IPS-15b (cell line): ENCODE measurements around the gene ETV3.
"Not testable (repeated sequence)": the region's sequence is repeated elsewhere in the genome, so short reads cannot be mapped to it uniquely, and the experiment has no call there.

Experiments
- H3K27me3 ChIP-seq: one replicate; pipeline ENCODE4 v1.6.1; 2013; ENCODE audit warnings: low read length; ENCODE audit not compliant: control insufficient read depth, insufficient read depth
- H3K36me3 ChIP-seq: one replicate; pipeline ENCODE4 v1.6.1; 2013; ENCODE audit warnings: low read length; ENCODE audit not compliant: control insufficient read depth, insufficient read depth
- H3K4me1 ChIP-seq: one replicate; pipeline ENCODE4 v1.6.1; 2013; ENCODE audit warnings: mild to moderate bottlenecking, low read length; ENCODE audit not compliant: control insufficient read depth, insufficient read depth
- H3K4me3 ChIP-seq: one replicate; pipeline ENCODE4 v1.5.1; 2013; ENCODE audit warnings: low read depth, low read length
- H3K9ac ChIP-seq: one replicate; pipeline ENCODE4 v1.6.1; 2013; ENCODE audit warnings: low read depth, mild to moderate bottlenecking, low read length
- H3K9me3 ChIP-seq: one replicate; pipeline ENCODE4 v1.6.1; 2013; ENCODE audit warnings: mild to moderate bottlenecking, low read length; ENCODE audit not compliant: control insufficient read depth, insufficient read depth

The ETV3 gene

DNA sequence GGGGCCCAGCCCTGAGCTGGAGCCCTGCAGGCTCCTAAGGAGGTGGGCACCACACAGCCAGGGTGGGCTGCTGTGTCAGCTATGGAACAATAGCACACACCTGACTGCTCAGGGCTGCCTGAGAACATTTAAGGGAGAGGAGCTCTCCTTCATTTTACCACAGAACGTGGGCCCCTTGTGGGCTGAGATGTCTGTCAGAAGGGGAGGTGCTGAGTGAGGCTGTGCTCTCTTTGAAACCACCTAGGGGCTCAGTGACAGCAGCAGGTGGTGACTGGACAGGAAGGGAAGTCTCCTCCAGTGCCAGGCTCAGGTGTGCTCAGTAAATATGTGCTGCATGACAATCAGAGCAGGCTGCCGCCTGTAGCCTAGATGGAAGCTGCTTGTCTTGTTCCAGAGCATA, 35.0 kb upstream of the ETV3 start:
- not testable (repeated sequence) for H3K9me3 ChIP-seq, H3K4me3 ChIP-seq, H3K27me3 ChIP-seq, H3K36me3 ChIP-seq, H3K9ac ChIP-seq, H3K4me1 ChIP-seq

DNA sequence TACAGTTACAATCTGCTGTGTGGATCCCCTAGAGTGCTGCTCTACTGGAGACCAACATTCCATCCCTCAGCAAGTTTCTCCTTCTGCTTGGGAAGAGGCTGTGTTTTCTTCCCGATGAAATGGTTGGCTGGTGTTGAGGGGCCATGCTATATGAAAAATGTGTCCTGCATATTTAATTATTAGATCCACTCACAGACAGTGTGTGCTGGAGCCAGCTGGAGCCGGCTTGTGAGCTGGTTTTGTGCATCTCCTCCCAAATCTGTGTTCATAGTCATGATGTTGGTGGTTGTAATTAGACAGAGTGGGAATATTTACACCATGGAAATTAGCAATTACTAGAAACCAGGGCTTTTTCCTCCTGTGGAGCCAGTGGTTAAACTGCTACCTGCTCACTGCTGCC, 34.4 kb upstream of the ETV3 start:
- not testable (repeated sequence) for H3K4me3 ChIP-seq, H3K9ac ChIP-seq, H3K9me3 ChIP-seq, H3K27me3 ChIP-seq, H3K36me3 ChIP-seq, H3K4me1 ChIP-seq

DNA sequence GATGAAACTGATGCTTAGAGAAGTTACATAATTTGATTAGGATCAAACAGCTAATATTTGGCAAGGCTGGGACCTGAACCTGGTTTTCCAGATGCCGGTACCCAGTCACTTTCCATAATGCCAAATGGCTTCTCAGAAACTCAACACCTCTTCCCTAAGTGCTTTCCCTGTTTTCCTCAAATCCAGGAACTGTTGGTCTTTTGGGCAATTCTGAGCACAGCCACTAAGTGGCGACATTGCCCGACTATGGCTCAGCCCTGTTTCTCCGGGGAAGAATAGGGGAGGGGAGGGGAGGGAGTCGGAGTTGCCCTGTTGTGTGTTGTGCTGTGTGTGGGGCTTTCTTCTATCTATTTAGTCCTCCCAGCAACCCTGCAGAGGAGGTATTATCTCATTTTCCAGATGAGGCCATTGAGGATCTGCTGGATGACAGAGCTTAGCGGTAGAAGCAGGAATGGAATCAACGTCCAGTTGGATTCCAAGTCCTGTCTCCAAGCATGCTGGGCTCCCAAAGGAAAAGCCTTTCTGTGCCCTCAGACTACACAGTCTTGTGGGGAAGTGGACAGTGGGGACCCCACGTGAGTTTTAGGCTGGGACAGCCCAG, 33.8 kb upstream of the ETV3 start:
- H3K9ac ChIP-seq, H3K4me1 ChIP-seq, H3K36me3 ChIP-seq, H3K27me3 ChIP-seq, H3K9me3 ChIP-seq, H3K4me3 ChIP-seq: not testable (repeated sequence)

DNA sequence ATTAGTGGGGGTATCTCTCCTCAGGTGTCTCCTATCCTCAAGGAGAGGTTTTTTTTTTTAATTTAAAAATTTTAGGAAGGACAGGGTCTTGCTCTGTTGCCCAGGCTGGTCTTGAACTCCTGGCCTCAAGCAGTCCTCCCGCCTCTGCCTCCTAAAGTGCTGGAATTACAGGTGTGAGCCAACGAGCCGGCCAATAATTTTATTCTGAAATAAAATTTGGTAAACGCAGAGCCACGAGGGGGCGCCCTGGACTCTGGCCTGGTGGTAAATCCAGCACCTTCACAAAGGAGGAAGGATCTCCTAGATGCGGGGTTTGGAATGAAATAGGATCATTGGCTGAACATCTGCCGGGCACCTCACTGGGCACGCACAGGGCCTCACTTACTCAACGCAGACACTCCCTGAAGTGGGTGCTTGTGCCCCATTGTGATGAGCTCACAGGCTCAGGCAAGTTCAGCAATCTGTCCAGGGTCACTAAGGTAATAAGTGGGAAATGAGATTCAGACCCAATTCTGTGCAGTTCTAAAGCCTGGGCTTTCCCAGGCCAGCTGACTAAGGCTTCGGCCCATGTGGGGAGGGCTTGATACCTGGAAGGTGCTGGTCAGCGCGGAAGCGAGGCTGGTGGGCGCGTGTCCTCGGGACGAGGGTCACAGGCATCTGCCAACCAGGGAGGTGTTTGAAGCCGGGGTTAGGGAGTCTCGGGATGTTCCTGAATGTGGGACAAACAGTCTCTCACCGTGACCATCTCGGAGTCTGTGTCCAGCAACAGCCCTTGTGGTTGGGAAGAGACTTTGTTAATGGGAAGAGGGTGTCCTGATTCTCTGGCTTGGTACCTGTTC, 32.7 kb upstream of the ETV3 start:
- Histone ChIP-seq H3K4me1 (no peaks in the 10 kb centered on the region), H3K9me3 (no peaks in the 10 kb centered on the region), H3K36me3 (no peaks in the 10 kb centered on the region), H3K4me3 (no peak overlapping the region), H3K9ac (peak overlapping the region; percentile 8), H3K27me3 (no peaks in the 10 kb centered on the region)

DNA sequence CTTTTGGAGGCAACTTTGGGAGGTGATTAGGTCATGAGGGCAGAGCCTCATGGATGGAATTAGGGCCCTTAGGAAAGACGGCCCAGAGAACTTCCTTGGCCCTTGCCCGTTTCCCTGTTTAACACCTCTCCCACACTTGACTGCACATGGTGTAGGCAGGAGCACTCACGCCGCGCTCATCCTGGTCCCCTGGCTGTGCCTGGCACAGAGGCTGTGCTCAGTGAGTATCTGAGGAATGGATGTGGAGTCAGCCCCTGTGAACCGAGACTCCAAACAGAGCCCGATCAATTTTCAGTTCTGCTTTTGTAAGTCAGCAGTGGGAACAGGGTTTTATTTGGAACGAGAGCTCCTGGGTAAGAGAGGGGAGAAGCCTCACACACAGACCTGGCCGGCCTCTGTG, 29.8 kb upstream of the ETV3 start:
- H3K27me3 ChIP-seq: no peaks in the 10 kb centered on the region
- no peaks in the 10 kb centered on the region for H3K4me1 ChIP-seq

DNA sequence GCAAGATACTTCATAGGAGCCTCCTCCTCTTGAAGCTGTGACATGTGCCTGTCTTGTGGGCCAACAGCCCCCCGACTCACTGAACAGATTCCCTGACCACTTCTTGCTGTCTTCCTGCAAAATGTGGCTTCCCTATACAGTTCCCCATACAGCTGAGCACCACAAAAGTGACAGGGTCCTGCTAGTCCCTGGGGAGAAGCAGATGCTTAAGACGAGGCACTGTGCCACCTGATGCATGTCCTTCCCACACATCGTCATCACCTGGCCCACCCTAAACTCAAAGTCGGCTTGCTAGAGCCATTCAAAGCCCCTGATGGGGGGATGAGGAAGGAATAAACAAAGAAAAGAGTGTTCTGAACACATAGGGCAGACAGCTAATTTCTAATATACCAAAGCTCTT, 29.2 kb upstream of the ETV3 start:
- H3K9ac ChIP-seq: no peak overlapping the region
- H3K4me3 ChIP-seq: no peak overlapping the region
- peaks cover 4% of the 10 kb centered on the region for H3K4me1 ChIP-seq
- H3K9me3 ChIP-seq: no peaks in the 10 kb centered on the region
- H3K27me3 ChIP-seq: no peaks in the 10 kb centered on the region
- H3K36me3 ChIP-seq: no peaks in the 10 kb centered on the region

More for the DNA sequence above, 29.8 kb upstream of the ETV3 start:
- Histone ChIP-seq H3K9me3 (no peaks in the 10 kb centered on the region), H3K36me3 (no peaks in the 10 kb centered on the region), H3K9ac (no peak overlapping the region), H3K4me3 (no peak overlapping the region)

DNA sequence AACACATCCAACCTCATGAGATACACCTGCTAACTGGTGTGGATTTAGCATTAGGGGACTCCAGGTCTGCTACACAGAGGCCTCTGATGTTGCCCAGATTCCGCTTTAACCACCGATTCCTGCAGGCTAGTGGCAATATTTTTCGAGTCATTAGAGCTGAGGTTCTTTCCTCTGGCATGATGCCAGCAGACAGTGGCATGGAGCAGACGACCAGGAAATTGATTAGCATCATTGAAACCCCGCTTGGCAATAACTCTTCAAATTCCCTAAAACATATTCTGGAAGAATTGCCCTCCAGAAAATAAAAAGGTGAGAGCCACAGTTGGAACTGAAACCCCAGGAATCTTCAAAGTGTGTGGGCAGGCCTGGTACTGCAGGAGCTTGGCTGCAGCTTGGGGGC, 28.4 kb upstream of the ETV3 start:
- Histone ChIP-seq H3K27me3 (no peaks in the 10 kb centered on the region), H3K4me3 (no peak overlapping the region)

DNA sequence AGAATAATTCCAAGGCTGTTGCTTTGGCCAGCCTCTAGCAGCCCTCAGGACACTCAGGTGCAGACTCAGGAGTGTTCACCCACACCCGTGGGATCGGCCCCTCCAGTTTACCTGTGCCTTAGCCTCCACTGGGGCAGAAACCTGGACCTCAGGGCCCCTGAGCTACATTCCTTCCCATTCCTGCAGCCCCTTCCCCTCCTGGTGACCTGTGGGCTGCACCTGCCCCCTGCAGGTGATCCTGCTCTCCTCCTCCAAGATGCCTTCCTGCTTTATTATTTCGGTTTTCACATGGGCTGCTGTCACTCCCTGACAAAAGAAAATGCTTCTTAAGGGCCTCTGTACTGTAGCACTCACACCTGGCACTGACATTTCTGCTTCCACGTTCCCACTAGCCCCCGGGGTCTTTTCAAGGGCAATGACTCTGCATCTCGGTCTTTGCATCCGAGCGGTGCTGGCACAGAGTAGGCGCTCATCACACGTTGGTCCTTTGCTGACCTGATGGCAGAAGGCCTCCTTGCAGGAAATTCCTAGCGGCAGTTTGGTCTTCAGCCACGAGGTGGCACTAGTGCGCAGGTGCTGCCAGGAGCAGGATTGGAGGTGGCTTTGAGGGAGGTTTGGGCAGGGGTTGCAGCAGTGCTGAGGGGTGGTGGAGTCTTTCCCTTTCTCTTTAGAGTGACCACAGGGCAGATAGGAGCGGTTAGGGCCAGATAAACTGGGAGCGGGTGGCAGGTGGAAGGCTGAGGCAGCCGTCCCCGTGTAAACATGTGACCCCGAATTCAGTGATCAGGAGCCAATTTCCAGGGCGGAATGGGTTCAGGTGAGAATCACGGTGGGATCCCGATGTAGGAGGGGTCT, 25.3 kb upstream of the ETV3 start:
- no peaks in the 10 kb centered on the region for H3K36me3 ChIP-seq
- peaks cover 18% of the 10 kb centered on the region for H3K4me1 ChIP-seq
- no peaks in the 10 kb centered on the region for H3K9me3 ChIP-seq
- H3K9ac ChIP-seq: peak overlapping the region; percentile 41
- peak overlapping the region; percentile 37 for H3K4me3 ChIP-seq
- no peaks in the 10 kb centered on the region for H3K27me3 ChIP-seq

More for the DNA sequence above, 28.4 kb upstream of the ETV3 start:
- Histone ChIP-seq H3K4me1 (peaks cover 13% of the 10 kb centered on the region), H3K36me3 (no peaks in the 10 kb centered on the region), H3K9ac (no peak overlapping the region), H3K9me3 (no peaks in the 10 kb centered on the region)

DNA sequence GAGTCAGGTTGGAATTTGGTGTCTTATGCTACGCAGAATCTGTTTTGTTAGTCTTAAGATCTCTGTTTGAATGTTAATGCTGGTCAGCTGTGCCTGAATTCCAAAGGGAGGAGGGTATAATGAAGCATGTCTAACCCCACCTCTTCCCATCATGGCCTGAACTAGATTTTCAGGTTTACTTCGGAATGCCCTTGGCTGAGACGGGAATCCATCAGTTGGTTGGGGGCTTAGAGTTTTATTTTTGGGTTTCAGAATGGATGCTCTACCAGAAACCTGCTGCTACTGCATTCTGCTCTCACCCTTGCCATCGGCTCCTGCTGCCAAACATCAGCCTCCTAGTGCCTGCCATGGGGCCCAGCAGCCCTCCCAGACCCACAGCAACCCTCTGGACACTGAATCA, 24.1 kb upstream of the ETV3 start:
- H3K4me1 ChIP-seq: peaks cover 18% of the 10 kb centered on the region
- no peaks in the 10 kb centered on the region for H3K9me3 ChIP-seq
- no peak overlapping the region for H3K4me3 ChIP-seq
- no peaks in the 10 kb centered on the region for H3K27me3 ChIP-seq
- no peaks in the 10 kb centered on the region for H3K36me3 ChIP-seq
- H3K9ac ChIP-seq: peak overlapping the region; percentile 70

DNA sequence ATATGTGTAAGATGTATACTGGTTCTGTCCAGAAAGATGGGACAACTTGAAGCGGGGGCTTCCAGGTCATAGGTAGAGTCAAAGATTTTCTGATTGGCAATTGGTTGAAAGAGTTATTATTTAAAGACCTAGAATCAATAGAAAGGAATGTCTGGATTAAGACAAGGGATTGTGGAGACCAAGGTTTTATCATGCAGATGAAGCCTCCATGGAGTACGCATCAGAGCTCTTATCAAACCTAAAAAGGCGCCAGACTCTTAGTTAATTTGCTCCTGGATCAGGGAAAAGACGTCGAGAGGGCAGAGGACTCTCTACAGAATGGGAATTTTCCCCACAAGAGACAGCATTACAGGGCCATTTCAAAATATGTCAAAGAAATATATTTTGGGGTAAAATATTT, 23.7 kb upstream of the ETV3 start:
- Histone ChIP-seq H3K9ac (peak overlapping the region; percentile 12), H3K9me3 (no peaks in the 10 kb centered on the region), H3K4me1 (peaks cover 18% of the 10 kb centered on the region), H3K36me3 (no peaks in the 10 kb centered on the region), H3K4me3 (no peak overlapping the region), H3K27me3 (no peaks in the 10 kb centered on the region)

DNA sequence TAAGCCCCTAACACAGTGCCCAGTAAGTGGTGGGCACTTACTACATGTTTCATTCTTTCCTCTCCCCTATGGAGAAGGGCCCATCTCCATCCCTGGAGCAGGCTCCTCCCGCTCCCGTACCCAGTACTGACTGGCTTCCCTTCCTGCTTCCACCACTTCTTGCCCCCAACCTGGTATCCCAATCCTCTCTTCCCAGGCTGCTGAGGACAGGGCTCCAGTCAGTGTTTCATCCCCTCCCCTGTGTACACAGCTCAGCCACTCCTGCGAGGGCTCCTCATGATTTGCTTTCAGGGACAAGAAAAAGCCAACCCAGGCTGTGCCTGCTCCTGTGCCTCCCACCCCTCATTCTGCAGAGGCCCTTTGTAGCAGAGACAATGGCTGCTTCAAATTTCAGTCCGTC, 20.8 kb upstream of the ETV3 start:
- Histone ChIP-seq H3K9me3 (no peaks in the 10 kb centered on the region), H3K4me1 (peaks cover 21% of the 10 kb centered on the region), H3K36me3 (no peaks in the 10 kb centered on the region), H3K4me3 (no peak overlapping the region), H3K9ac (no peak overlapping the region), H3K27me3 (no peaks in the 10 kb centered on the region)
